Muscle layer of colon (tissue), 2 donors: ENCODE data around the gene NDN.
"Not testable (repeated sequence)": the region's sequence is repeated elsewhere in the genome, so short reads cannot be mapped to it uniquely, and the experiment has no call there.

Experiments used
- H3K27ac ChIP-seq: one replicate; pipeline ENCODE4 v1.7.0; 2013; ENCODE audit warnings: low read depth, mild to moderate bottlenecking, low read length, moderate library complexity
- H3K27me3 ChIP-seq, 2 donors: one replicate each; pipeline ENCODE4 v1.7.0; 2013; ENCODE audit warnings: low read length in 2 of 2, mild to moderate bottlenecking in 2 of 2; ENCODE audit not compliant: insufficient read depth in 2 of 2, control insufficient read depth in 1 of 2
- H3K36me3 ChIP-seq: one replicate; pipeline ENCODE4 v1.7.0; 2013; ENCODE audit warnings: mild to moderate bottlenecking, low read length; ENCODE audit not compliant: insufficient read depth
- H3K4me1 ChIP-seq: one replicate; pipeline ENCODE4 v1.7.0; 2013; ENCODE audit warnings: mild to moderate bottlenecking, low read length; ENCODE audit not compliant: insufficient read depth
- H3K4me3 ChIP-seq, 2 donors: one replicate each; pipeline ENCODE4 v1.7.0; 2013; ENCODE audit warnings: low read length in 2 of 2, low read depth in 1 of 2, mild to moderate bottlenecking in 1 of 2, moderate library complexity in 1 of 2
- H3K9ac ChIP-seq: one replicate; pipeline ENCODE4 v1.7.0; 2013; ENCODE audit warnings: low read length
- H3K9me3 ChIP-seq: one replicate; pipeline ENCODE4 v1.7.0; 2013; ENCODE audit warnings: mild to moderate bottlenecking, low read length
- donor health status: abdominal sarcoma.
- donor health status: Adenocarcinoma of cecum.

Gene NDN

DNA sequence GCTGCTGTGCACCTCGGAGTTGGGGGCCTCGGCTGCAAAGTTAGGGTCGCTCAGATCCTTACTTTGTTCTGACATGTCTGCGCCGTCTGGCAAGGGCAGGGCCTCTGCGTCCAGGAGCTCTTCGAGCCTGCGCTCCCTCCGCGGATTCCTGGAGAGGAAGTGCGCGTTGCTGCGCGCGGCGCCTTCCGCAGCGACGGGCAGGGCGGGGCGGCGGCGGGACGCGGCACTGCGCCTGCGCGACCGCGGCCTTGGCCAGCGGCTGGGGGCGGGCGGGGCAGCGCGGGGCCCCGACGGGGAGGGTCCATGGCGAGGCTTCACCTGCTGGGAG is at the start of gene NDN:
TSS of gene NDN (minus strand) at position 163 of the 328 bp plus-strand sequence. CDS start at position 75, 88 bp downstream.
- Histone ChIP-seq H3K27me3 (no peaks in the 10 kb centered on the region), H3K27ac (no peak within 1 kb of the TSS), H3K9me3 (no peaks in the 10 kb centered on the region), H3K9ac (no peak within 1 kb of the TSS), H3K36me3 (no peaks in the 10 kb centered on the region), H3K4me3 (peak within 1 kb of the TSS; percentile 21 to 52), H3K4me1 (peaks cover 7% of the 10 kb centered on the region)

- no peak overlapping the region for H3K4me3 ChIP-seq
- H3K4me1 ChIP-seq: no peaks in the 10 kb centered on the region
- no peaks in the 10 kb centered on the region for H3K36me3 ChIP-seq
- no peak overlapping the region for H3K9ac ChIP-seq
- H3K9me3 ChIP-seq: no peaks in the 10 kb centered on the region
- no peaks in the 10 kb centered on the region for H3K27me3 ChIP-seq
- H3K27ac ChIP-seq: no peak overlapping the region
Observed at GRCh38 chr15:23736033-23736673, 49.0 kb upstream of the NDN start.

DNA sequence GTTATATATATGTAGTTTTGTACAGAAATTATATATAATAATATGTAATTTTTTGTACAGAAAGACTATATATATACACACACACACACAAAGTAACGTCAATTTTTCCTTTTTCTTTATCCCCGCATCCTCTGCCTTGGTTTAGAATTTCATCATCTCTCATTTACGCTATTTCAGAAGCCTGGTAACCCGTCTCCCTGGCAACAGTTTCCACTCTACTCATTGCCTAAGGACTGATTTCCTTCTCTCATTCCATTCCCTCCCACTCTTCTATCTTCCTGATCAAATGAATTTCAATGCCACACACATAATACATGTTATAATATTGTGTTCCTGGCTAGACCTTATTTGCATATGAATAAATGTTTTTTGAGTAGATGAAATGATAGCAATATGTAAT is 47.8 kb upstream of the NDN start:
- Histone ChIP-seq H3K9ac (no peak overlapping the region), H3K9me3 (no peaks in the 10 kb centered on the region), H3K27me3 (no peaks in the 10 kb centered on the region)

GRCh38 chr15:23713874-23714656 is 27.0 kb upstream of the NDN start:
- not testable (repeated sequence) for H3K36me3 ChIP-seq, H3K4me3 ChIP-seq, H3K4me1 ChIP-seq, H3K27ac ChIP-seq, H3K27me3 ChIP-seq, H3K9ac ChIP-seq, H3K9me3 ChIP-seq

More for the DNA sequence above, 47.8 kb upstream of the NDN start:
- Histone ChIP-seq H3K4me1 (no peaks in the 10 kb centered on the region), H3K27ac (no peak overlapping the region), H3K4me3 (no peak overlapping the region), H3K36me3 (no peaks in the 10 kb centered on the region)

- Histone ChIP-seq H3K4me1 (no peaks in the 10 kb centered on the region), H3K27ac (no peak overlapping the region), H3K36me3 (no peaks in the 10 kb centered on the region), H3K9ac (no peak overlapping the region), H3K4me3 (no peak overlapping the region), H3K27me3 (no peaks in the 10 kb centered on the region), H3K9me3 (no peaks in the 10 kb centered on the region)
Observed at GRCh38 chr15:23708332-23708731, 21.2 kb upstream of the NDN start.

DNA sequence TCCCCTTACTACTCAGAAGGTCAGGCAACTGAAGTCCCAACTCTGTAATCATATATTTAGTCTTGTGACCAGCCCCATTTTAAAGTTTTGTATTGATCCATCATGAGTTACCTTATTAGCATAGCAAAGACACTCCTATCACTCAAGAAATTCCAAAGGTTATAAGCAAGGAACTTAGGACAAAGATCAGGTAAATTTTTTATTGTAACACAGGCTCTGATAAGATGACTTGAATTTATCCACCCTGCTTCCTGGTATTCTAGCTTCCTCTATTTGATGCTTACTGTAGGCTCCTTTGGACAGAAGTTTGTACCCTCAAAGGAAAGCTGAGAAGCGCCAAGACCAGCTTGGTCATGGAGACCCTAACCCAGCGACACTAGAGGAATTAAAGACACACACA is 8.2 kb upstream of the NDN start:
- Histone ChIP-seq H3K4me1 (peaks cover 4% of the 10 kb centered on the region), H3K36me3 (no peaks in the 10 kb centered on the region), H3K27me3 (no peaks in the 10 kb centered on the region), H3K9ac (no peak overlapping the region), H3K9me3 (no peaks in the 10 kb centered on the region), H3K27ac (no peak overlapping the region), H3K4me3 (no peak overlapping the region)

- no peak overlapping the region for H3K9ac ChIP-seq
- no peak overlapping the region for H3K27ac ChIP-seq
- no peak overlapping the region for H3K4me3 ChIP-seq
- H3K27me3 ChIP-seq: no peaks in the 10 kb centered on the region
- H3K9me3 ChIP-seq: no peaks in the 10 kb centered on the region
- H3K4me1 ChIP-seq: peaks cover 7% of the 10 kb centered on the region
- no peaks in the 10 kb centered on the region for H3K36me3 ChIP-seq
Observed at GRCh38 chr15:23694592-23694991, 7.5 kb upstream of the NDN start.

DNA sequence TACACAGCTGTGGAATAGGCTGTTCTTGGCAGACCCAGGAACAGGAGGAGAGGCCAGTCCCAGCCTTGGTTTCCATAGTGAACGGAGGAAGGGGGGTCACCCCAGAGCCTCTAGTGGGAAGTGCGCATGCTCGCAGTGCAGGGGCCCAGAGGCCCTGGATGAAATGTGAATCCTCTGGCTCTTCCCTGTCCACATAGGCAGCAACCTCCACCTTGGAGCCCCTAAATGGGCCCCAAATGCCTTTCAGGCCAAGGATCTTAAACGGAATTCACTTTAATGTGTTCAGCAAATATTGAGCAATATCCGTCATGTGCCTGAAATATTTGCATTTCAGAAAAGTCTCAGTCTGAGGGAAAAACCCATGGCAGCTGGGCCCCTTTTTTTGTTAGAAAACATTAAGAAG is 3.3 kb upstream of the NDN start:
- Histone ChIP-seq H3K27ac (no peak overlapping the region), H3K36me3 (no peaks in the 10 kb centered on the region), H3K27me3 (no peaks in the 10 kb centered on the region), H3K9ac (no peak overlapping the region), H3K4me1 (peaks cover 7% of the 10 kb centered on the region), H3K9me3 (no peaks in the 10 kb centered on the region), H3K4me3 (no peak overlapping the region)

DNA sequence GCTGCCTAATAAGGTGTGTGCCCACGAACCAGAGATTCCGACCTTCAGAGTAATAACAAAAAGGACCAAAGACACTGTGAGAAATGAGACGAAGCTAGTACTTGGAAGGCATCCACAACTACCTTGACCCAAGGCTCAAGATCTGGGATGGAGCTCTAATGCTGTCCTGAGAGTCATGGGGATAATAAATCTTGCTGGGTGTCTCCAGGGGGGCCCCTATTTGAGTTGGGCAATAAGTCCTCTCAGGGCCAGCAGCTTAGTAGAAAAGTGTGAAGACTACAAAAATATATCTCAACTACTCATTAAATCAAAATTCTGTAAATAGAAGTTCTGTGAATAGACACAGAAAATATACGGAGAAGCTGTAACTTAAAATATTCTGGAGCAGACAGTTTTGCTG is 2.9 kb upstream of the NDN start:
- H3K27me3 ChIP-seq: no peaks in the 10 kb centered on the region
- H3K4me1 ChIP-seq: peaks cover 7% of the 10 kb centered on the region
- no peak overlapping the region for H3K4me3 ChIP-seq
- H3K9ac ChIP-seq: no peak overlapping the region
- H3K27ac ChIP-seq: no peak overlapping the region
- no peaks in the 10 kb centered on the region for H3K9me3 ChIP-seq
- no peaks in the 10 kb centered on the region for H3K36me3 ChIP-seq

DNA sequence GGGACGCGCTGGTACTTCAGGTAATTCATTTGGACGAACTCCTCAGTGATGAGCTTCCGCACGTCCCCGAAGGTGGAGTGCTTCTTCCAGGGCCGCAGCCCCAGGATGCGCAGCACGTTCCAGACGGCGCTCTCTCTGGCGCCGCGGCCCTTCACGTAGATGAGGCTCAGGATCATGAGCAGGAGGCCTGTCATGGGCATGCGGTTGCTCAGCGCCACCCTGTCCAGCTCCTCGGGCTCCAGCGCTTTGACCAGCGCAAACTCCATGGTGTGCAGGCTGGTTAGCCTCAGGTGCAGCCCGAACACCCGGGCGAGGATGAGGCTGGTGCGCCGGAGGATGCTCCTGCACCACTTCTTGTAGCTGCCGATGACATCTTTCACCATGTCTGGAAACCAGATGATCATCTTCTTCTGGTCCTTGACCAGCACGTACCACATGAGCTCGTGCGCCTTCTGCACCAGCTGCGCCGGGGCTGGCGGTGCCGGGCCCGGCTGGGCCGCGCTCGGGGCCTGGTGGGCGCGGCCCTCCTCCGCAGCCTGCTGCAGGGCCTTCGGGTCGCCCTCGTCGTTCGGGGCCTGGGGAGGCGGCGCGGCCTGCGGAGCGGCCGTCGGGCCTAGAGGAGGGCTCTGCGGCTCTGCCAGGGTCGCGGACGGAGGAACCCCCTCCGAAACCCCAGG is 501 bp downstream of the NDN start:
- no peak overlapping the region for H3K9ac ChIP-seq
- no peaks in the 10 kb centered on the region for H3K36me3 ChIP-seq
- H3K27ac ChIP-seq: no peak overlapping the region
- peaks cover 7% of the 10 kb centered on the region for H3K4me1 ChIP-seq
- H3K27me3 ChIP-seq: no peaks in the 10 kb centered on the region
- H3K4me3 ChIP-seq: peak overlapping the region; percentile 21 to 52
- H3K9me3 ChIP-seq: no peaks in the 10 kb centered on the region

- Histone ChIP-seq H3K9ac (no peak overlapping the region), H3K9me3 (no peaks in the 10 kb centered on the region), H3K27ac (no peak overlapping the region), H3K4me3 (no peak overlapping the region), H3K4me1 (no peaks in the 10 kb centered on the region), H3K36me3 (no peaks in the 10 kb centered on the region), H3K27me3 (no peaks in the 10 kb centered on the region)
Observed at GRCh38 chr15:23671481-23671880, 15.6 kb downstream of the NDN start.
